Stimulated activated naive CD4-positive, alpha-beta T cell treated with Interleukin-2 at 50 U/mL for 16 hours (primary cell): ENCODE results near the gene ARHGEF7.

Experiments
- DNase-seq: peaks from one replicate; lab custom pipeline; 2025; lab: John Stamatoyannopoulos, UW

The ARHGEF7 gene

DNA sequence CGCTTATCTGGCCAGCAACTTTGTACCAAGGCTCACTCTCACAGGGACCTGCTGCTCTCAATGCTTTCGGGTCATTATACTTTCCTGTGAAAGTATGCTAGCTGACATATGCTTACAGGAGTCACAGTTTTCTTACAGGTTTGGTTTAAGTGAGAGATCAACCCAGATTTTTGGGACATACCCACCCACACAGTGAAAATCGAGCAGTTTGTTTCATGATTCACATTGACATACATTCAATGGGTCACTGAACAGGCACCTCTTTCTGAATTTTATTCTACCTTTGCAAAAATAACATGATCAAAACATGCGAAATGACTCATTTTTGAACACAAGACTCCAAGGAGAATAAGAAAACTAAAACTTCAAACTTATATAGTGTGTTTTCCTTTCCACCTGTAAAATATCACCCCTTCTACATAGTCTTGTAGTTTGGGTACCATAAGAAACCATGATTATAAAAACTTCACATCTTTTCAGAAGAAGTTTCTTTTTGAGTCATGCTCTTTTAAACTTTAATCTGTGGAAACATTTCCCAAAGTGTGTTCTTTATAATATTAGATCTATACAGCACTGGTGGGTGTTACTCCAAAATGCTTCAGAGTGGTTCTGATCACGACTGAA is 161.0 kb downstream of the ARHGEF7 start:
- no peak for DNase-seq

DNA sequence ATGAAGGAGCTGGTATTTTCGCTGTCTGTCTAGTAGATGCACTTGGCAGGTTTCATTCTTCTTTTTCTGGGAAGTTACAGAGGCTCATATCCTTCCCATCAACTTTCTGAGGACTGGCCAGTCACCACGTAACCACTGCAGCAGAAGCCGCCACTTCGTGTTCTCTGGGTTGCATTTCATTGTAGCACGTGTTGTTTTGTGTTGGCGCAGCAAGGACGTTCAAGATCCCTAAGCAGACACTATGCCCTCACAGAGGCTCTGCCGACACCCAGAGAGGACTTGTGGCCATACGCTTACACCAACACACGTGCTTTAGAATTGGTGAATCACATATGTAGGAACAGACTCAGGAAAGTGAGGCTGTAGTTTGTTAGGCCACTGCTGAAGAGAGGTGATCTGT is 163.1 kb downstream of the ARHGEF7 start:
- no peak for DNase-seq

DNA sequence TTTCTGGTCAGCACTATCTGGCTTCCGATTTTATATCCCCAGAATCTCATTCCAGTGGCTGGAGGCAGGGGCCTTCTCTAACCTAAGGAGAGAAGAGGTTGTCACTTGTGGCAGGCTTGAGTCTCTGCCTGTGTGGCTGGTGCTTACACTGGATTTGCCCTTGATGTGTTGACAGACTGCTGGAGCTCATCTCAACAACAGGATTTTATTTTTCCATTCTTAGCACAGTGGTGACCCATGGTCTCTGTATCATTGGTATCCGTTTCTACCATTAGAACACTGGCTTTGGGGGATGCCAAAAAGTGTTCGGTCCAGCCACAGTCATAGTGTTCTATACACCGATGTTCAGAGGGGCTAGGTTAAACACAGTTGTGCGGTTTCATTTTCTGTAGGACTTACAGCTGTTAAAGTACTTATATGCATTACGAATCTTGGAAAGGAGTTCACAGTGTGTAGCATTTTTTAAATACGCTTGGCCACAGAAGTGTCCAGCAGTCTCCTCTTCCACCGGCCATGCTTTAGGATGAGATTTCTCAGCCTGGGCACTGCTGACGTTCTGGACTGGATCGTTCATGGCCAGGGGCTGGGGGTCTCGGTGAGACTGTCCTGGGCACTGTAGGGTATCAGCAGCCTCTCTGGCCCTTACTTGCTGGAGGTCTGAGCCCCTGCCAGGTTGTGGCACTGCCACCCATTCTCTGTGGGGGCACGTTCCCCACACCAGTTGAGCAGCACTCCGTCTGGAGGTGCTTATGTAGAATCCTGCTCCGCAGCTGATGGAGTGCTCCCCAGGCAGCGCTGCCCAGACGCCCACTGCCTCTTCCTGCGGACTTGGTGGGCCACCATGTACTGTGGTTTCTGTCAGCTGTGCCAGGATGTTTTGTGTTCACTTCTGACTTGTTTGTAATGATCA is 163.9 kb downstream of the ARHGEF7 start:
- DNase-seq: no peak

DNA sequence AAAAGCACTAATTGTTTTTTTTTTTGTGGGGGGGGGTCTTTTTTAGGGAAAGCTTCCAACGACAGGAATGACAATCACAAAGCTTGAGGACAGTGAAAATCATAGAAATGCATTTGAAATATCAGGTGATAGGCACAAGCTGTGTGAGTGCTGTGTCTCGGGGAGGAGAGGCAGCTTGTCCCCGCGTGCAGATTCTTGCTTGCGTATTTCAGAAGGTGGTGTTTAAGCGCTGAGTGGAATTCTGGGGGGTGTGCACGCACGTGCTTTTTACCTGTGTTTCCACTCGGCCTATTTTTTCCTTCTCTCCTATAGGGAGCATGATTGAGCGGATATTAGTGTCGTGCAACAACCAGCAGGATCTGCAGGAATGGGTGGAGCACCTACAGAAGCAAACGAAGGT is 165.1 kb downstream of the ARHGEF7 start:
- no peak for DNase-seq

DNA sequence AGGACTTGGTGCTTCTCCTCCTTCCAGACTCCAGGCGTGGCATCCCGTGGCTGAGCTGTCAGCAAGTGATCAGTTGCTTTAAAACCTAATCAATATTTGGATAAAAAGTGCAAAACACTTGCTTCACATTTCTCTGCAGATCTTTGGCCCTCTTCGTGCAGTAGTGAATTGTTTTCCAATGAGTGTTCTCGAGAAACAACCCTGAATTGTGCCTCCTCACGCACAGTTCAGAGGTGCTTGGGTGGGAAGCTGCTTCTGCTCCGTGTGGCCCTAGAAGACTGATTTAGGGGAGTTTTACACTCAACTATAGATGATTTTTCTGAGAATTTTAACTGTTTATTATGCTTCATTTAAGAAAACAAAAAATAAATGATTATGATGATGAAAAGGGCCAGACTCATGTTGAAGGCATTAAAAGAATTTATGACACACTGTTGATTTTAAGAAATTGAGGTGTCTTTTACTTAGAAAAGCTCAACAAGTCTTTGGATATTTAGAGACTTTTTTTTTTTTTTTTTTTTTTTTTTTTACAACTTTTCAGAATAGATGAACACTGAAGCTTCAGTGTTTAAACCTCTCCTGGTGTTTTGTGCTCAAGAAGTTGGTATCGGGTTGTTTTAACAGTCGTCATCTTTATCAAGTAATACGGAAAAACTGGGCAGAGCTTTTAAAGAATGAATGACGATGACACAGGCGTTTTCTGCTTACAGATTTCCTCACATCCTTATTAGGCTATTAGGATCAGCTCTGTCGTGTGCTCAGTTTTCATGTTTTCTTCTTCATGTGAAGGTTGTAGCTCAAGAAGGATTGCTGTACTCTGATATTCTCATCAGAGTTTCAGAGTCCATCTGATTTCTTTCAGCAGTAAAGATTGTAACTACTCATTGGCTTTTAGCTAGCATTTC is 165.8 kb downstream of the ARHGEF7 start:
- no peak for DNase-seq

DNA sequence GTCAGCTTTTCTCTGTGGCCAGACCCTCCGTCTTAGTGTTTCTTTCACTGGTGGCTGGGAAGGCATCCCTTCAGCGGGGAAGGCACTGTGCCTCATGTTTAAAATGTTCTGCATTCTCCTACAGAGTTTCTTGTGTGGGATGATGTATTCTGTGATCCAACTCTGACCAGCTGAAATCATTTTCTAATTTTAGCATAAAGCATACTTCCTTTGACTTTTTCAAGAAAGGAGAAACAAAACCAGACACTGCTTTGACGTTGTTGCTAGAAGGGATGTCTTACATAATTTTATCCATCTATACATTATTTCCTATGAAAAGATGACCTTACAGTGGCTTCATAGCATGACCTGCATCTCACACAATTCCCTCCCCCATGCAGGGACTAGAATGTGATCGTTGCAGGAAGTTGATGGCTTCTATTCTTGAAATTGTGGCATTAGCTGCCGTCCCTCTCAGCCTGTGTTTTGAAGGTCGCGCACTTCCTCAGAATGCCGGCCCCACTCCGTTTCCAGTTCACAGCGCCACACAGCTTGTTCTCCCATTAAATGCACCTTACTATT is 166.7 kb downstream of the ARHGEF7 start:
- DNase-seq: no peak

DNA sequence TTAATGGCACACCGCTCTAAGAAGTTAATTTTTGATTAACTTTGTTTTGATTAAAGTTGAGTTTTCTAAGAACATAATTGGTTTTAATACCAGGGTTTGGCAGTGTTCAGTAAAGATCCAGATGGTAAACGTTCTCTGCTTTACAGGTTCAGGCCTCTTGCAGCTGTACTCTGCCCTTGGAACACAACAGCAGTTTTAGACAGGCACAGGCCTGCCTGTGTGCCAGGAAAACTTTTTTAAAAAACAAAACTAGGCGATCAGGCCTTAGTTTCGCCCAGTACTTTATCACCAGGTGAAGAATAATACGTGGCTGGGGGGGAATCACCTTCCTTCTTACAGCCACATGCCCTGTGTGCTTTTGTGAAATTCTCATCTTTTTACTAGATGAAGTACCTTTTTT is 167.3 kb downstream of the ARHGEF7 start:
- DNase-seq: no peak

DNA sequence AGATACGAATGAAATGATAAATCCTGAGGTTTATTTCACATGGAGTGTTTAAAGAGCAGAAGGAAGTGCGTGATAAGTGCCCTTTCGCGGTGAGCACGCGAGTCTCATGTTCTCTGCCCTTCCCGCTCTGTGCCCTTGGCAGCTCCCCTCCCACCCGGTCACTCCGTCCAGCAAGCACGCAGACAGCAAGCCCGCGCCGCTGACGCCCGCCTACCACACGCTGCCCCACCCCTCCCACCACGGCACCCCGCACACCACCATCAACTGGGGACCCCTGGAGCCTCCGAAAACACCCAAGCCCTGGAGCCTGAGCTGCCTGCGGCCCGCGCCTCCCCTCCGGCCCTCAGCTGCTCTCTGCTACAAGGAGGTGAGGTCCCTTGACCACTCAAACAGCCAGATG is 167.9 kb downstream of the ARHGEF7 start:
- DNase-seq: no peak

DNA sequence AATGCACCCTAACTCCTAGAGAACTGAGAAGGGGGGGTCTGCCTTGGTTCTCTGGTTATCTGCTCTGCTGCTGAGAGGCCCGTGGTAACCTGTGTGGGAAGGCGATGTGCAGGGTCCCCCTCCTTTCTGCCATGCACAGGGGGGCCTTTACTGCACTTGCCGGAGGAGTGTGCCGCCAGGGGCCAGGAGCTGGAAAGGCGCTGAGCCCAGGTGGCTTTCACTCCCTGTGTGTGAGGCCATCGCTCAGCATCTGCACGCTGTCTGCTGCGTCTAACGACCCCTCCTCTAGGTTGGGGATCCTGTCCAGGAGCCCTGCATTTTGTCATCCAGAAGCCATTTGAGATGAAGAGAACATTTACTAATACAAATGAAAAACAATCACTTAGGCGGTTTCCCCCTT is 168.3 kb downstream of the ARHGEF7 start:
- DNase-seq: no peak

DNA sequence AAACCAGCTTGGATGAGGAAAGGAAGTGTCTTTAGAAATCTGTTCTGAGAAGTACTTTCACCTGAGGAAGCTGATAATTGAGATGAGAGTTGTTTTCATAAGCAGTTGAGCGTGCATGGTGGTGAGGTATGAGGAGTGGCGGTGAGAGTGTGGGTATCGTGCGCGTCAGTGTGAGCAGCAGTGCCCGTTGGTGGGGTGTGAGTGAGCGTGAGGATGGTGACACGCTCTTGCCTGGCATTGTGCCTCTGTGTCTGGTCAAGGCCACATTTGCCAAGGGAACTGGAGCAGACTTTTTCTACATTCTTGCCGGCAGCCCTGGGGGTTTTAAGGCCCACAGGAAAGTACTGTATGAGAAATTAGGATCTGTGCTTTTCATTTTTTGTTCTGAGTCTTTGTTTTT is 168.9 kb downstream of the ARHGEF7 start:
- no peak for DNase-seq

DNA sequence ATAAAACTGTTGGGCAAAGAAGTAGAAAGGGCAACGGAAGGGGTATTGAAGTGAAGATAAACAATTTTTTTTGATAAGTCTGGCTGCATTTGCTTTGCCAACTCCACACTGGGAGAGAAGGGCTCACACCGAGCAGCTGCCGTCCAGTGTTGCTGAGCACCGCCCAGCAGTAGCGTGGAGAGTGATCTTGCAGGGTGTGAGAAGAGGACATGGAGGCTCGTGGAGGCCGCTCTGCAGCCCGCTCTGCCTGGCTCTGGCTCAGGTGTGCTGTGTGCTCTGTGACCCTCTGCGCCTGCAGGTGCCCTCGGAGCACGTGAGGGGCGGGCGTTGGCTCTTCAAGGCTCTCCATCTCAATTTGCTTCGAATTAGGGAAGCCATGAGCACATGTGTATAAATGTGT is 169.5 kb downstream of the ARHGEF7 start:
- DNase-seq: no peak

DNA sequence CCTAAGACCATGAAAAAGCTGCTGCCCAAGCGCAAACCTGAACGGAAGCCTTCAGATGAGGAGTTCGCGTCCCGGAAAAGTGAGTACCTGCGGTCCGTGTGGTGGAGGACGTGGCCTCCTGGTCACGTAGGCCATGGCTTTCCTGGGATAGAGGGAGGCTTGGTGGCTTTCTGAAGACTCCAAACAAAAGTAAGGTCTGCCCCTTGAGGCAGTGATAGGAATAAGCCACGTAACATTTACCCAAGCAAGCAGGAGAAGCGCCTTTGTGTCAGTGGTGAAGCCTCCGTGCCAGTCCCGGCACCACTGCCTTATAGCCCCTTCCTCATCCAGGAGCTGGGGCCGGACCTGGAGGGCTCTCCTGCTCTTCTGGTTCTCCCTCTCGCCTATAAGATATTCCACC is 171.1 kb downstream of the ARHGEF7 start:
- DNase-seq: no peak

DNA sequence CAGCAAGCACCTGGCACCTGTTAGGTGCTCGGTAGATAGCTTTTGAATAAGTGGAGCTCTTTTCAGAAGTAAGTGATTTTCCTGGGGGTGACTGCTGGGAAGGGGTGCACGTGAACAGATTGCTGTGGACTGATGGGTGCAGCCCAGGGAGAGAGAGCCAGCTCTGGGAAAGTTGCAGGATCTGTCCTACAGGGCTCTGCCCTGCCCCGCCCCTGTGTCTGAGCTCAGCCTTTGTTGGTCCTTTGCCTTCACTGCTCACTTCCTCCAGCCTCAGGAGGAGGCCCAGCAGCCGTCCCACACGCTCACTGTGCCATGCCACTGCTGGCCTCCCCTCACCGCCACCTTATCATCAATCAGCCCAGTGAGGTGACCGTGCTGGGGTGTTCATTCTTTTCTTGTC is 171.6 kb downstream of the ARHGEF7 start:
- no peak for DNase-seq

DNA sequence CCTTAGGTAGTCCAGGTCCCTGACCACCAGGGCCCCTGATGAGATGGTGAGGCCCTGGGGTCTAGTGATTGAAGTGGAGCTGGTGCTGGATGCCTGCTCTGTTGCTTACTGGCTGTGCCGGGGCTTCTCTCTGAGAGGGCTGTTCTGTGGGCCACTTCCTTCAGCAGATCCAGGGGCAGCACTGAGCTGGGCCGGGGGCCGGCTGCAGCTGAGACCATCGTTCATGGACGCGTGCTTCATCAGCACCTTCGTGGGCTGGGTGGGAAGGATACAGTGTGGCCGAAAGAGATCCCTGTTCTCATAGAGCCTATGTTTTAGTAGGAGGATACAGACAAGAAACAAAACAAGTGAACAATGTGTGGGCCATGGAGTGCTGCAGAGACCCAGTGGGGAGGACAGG is 172.1 kb downstream of the ARHGEF7 start:
- no peak for DNase-seq

DNA sequence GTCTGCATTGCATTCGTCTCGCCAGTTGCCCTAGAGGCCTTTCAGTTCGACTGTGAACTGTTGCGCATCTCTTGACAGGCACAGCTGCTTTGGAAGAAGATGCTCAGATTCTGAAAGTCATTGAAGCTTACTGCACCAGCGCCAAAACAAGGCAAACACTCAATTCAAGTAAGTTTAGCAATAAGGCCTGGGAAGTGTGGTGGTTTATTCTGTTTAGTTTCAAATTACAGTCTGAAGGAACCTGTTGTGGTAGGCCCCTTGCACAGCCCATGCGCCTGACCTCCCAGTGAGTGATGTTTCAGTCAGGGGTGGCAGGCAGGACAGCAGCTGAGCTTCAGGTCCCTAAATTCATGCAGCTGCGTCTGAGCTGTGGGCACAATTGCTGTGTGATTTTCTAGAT is 173.2 kb downstream of the ARHGEF7 start:
- no peak for DNase-seq

DNA sequence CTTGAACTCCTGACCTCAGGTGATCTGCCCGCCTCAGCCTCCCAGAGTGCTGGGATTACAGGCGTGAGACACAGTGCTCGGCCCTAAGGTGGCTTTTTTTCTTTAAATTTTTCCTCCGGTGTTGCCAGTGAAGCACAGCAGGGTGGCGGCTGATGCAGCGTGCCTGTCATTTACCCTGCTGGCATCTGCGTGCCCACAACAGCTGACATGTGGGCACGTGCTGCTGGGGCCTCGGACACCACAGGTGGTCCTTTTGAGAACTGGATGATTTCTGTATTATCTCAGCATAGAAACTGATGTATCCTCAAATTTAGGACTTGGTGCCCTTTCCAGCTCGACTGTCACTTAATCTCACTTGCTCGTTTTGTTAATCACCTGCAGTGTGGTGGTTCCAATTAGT is 174.1 kb downstream of the ARHGEF7 start:
- DNase-seq: no peak

DNA sequence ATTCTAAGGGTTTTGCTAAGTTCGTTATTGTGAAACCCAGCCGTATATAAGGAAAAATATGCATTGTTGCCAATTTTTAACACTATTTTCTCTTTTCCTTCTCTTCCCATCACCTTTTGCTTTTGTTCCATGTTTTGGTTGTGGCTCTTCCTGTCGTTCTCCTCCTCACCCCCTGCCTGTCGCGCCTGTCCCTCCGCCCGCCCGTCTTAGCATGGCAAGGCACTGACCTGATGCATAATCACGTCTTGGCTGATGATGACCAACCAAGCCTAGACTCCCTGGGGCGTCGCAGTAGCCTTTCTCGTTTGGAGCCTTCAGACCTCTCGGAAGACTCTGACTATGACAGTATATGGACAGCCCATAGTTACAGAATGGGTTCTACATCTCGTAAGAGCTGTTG is 176.8 kb downstream of the ARHGEF7 start:
- no peak for DNase-seq

DNA sequence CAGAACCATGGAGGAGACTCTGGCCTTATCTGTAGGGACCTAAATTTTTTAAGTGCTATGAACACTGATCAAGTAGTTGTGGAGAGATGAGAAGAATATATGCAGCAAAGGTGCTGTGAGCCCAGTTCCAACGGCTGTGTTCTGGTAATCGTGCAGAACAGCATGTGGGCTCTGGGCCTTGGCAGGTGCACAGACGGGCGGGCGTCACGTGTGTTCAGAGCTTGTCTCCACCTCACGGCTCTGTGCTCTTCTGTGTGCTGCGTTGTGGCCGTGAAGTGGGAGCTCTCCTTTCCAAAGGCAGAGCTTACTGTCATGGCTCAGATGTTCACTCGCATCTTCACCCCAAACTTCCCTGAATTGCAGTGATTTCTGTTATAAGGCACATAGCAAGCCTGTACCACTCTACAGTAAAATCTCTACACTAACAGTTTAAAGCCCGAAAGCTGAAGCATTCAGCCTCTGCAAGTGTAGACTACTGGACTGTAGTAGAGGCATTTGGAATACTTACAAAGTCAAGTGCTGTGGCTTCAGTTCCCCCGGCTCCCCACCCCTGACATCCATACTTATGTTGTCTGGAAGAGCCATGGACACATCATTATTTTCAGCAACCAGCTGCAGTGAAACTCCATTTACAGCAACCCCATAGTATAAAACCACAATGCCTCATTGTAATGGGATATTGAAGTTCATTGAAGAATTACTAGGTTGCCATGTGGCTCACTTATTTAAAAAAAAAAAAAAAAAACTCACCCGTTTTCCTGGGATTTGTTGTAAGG is 177.8 kb downstream of the ARHGEF7 start:
- no peak for DNase-seq

DNA sequence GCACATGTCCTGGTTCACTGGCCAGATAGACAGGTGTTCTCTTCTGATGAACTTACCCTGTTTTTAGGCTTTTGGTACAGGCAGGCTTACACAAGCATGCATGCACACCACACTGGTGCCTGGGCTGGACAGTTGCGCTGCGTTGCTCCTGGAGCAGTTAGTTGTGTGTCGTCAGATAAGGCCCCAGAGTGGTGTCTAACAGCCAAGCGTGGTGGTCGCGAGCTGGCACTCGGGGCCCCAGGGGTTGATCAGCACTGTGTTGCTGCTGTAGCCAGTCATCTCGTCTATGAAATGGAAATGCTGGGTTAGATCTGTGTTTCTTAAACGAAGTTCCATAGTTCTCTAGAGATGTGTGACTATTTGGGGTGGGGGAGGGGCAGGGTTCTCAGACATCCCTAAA is 180.8 kb downstream of the ARHGEF7 start:
- DNase-seq: no peak

DNA sequence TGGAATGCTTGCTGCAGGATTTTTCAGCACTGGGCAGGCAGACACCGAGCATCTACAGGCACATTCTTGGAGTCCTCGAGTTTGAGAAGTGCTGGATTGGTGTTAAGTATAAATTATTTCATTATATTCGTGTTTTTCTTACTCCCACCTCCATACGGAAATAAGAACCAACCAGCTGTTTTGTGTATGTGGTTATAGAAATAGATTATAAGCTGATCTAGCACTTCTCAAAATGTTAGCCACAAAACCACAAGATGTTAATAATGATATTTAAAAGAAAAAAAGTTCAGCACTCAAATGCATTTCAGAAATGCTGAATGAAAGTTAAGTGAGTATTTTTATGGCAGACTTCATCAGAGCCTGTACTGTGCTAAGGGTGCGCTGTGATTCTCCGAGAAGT is 181.3 kb downstream of the ARHGEF7 start:
- DNase-seq: no peak

DNA sequence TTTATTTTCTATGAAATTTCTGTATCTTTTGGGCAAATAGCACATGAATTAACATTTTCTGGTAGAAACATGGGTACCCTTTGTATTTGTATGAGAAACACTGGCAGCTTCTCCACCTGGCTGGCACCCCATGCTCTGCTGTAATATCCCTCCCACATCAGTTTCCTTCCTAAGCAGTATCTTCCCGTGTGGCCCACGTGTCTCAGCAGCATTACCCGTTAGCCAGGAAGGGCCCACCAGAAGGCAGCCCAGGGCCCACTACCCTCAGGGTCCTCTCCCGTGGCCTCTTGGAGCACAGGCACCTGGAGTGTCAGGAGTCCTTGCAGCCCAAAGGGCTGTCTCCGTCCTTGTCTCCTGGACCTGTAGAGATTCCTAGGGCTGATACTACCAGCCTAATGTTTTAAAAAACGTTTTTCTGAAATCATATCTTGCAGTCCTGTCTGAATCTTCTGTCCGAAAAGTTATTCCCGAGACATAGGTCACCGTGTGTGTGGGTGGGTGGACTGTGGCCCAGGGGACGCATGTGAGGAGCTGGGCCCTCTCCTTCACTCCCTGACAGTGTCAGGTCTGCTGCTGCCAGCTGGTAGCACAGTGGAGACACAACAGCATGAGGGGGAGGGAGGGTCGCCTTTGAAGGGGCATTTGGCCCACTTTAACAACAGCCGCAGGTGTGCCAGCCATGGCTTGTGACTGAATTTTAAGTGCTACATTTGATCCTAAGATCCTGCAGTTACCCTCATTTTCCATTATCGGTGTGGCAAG is 183.3 kb downstream of the ARHGEF7 start:
- DNase-seq: no peak
